PC-9 (cell line): ENCODE data around the gene ATP12A. TPM values are rescaled to one million over a fixed set of nuclear protein-coding genes. Genes with fewer than 3 reads are reported as not detected.

Experiments used
- BruUV-seq: library from RNA; stranded (reverse); fragments of 400-500 nt; replicated peaks from 2 replicates; lab custom pipeline; 2021; lab: Mats Ljungman, UMichigan
- CTCF ChIA-PET: fragments of 300-600 bp; sonication (Branson Sonifier 250); formaldehyde crosslinking; loops from one replicate; lab custom pipeline; 2022; ENCODE audit warnings: antibody characterized with exemption; lab: Charles Lee
- POLR2A ChIA-PET: fragments of 300-600 bp; sonication (Branson Sonifier 250); formaldehyde crosslinking; loops from one replicate; lab custom pipeline; 2022; ENCODE audit warnings: antibody characterized with exemption; ENCODE audit not compliant: unreplicated experiment; lab: Charles Lee
- DNase-seq, 2 experiments: peaks; one replicate each; pipeline versions ENCODE4 v3.0.0 to v3.0.0-alpha.2; 2015 to 2022; ENCODE audit warnings: mixed read lengths in 1 of 2
- H2AFZ ChIP-seq: fragments of 200-600 bp; sonication (generic); 2 replicates; pipeline ENCODE4 v1.8.1; 2017; ENCODE audit warnings: antibody characterized with exemption
- H3F3A ChIP-seq: fragments of 200-600 bp; sonication (generic); 2 replicates; pipeline ENCODE4 v1.8.1; 2017; ENCODE audit warnings: antibody characterized with exemption, mild to moderate bottlenecking, low read depth; ENCODE audit not compliant: insufficient read depth
- H3K27ac ChIP-seq: fragments of 200-600 bp; sonication (generic); 2 replicates; pipeline ENCODE4 v1.6.1; 2016; ENCODE audit warnings: mixed run types
- H3K27me3 ChIP-seq: fragments of 200-600 bp; sonication (generic); 2 replicates; pipeline ENCODE4 v1.6.1; 2016; ENCODE audit warnings: low read depth, mixed run types; ENCODE audit not compliant: insufficient read depth
- H3K36me3 ChIP-seq: fragments of 200-600 bp; sonication (generic); 2 replicates; pipeline ENCODE4 v1.6.1; 2016; ENCODE audit warnings: low read depth, mixed run types
- H3K4me1 ChIP-seq: fragments of 200-600 bp; sonication (generic); replicated peaks from 2 replicates; pipeline ENCODE4 v1.6.1; 2016; ENCODE audit warnings: mixed run types; ENCODE audit not compliant: insufficient read depth
- H3K4me2 ChIP-seq: fragments of 200-600 bp; sonication (generic); 2 replicates; pipeline ENCODE4 v1.6.1; 2017; ENCODE audit warnings: mixed run types
- H3K4me3 ChIP-seq: fragments of 200-600 bp; sonication (generic); 2 replicates; pipeline ENCODE4 v1.6.1; 2016; ENCODE audit warnings: mixed run types
- H3K79me2 ChIP-seq: fragments of 200-600 bp; sonication (generic); 2 replicates; pipeline ENCODE4 v1.6.1; 2017; ENCODE audit warnings: low read depth, mixed run types
- H3K9me2 ChIP-seq: fragments of 200-600 bp; sonication (generic); 2 replicates; pipeline ENCODE4 v1.8.1; 2017; ENCODE audit warnings: mild to moderate bottlenecking; ENCODE audit not compliant: insufficient read depth
- H3K9me3 ChIP-seq: fragments of 200-600 bp; sonication (generic); 2 replicates; pipeline ENCODE4 v1.8.1; 2016; ENCODE audit warnings: low read depth; ENCODE audit not compliant: insufficient read depth
- H4K20me1 ChIP-seq: fragments of 200-600 bp; sonication (generic); 2 replicates; pipeline ENCODE4 v1.8.1; 2017; ENCODE audit not compliant: insufficient read depth
- CTCF ChIP-seq: fragments of 200-600 bp; sonication (generic); conservative IDR thresholded peaks from 2 replicates; pipeline ENCODE4 v1.6.1; 2017; ENCODE audit warnings: mixed run types, antibody characterized with exemption, mild to moderate bottlenecking, moderate library complexity
- EZH2 ChIP-seq: fragments of 200-600 bp; sonication (generic); IDR thresholded peaks from 2 replicates; pipeline ENCODE4 v1.8.0; 2017; ENCODE audit warnings: antibody characterized with exemption, low read depth
- intact Hi-C: fragments of 100-400 bp; cut with micrococcal nuclease; formaldehyde crosslinking; loops from one replicate; pipeline ENCODE4 v1.10.0; 2022; ENCODE audit not compliant: unreplicated experiment
- total RNA-seq: library from RNA; stranded (reverse); gene quantifications from 2 replicates; pipeline ENCODE4 v1.2.3, GENCODE V29; 2021

Gene ATP12A
- total RNA-seq, 1 experiment from 2014 or later, result 0.09 TPM

DNA sequence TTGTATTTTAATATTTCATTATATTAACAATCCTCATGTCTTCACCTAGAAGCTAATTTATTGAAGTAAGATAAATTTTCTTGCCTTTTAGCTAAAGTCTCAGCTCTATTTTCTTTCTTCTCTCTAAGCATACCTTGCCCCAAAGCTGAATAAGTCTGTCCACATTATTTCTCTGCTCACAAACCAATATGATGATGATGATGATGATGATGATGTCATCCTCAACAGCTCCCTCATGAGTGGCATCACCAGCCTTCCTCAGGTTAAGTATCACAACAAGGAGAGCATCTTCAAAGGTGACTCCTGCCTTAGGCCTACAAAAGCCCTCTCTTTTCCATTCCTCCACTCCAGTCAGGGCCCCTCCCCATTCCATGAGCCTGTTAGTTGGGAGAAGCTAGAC is 31.9 kb upstream of the ATP12A start:
- Histone ChIP-seq H4K20me1 (no peaks in the 10 kb centered on the region), H3K27ac (no peak overlapping the region), H3K4me2 (no peak overlapping the region), H3K27me3 (no peaks in the 10 kb centered on the region), H3K9me3 (no peaks in the 10 kb centered on the region), H2AFZ (no peak overlapping the region), H3K9me2 (no peaks in the 10 kb centered on the region; the same call in 1 of the 2 replicates), H3K79me2 (no peaks in the 10 kb centered on the region), H3K4me3 (no peak overlapping the region), H3K36me3 (no peaks in the 10 kb centered on the region), H3K4me1 (peaks cover 29% of the 10 kb centered on the region), H3F3A (no peaks in the 10 kb centered on the region)
- no TSS peak for BruUV-seq
- CTCF ChIA-PET, result no interaction called here
- intact Hi-C loops, result no loop called here
- DNase-seq, result no peak
- POLR2A ChIA-PET, result no interaction called here
- no peak for TF ChIP-seq CTCF
- no peak for TF ChIP-seq EZH2

DNA sequence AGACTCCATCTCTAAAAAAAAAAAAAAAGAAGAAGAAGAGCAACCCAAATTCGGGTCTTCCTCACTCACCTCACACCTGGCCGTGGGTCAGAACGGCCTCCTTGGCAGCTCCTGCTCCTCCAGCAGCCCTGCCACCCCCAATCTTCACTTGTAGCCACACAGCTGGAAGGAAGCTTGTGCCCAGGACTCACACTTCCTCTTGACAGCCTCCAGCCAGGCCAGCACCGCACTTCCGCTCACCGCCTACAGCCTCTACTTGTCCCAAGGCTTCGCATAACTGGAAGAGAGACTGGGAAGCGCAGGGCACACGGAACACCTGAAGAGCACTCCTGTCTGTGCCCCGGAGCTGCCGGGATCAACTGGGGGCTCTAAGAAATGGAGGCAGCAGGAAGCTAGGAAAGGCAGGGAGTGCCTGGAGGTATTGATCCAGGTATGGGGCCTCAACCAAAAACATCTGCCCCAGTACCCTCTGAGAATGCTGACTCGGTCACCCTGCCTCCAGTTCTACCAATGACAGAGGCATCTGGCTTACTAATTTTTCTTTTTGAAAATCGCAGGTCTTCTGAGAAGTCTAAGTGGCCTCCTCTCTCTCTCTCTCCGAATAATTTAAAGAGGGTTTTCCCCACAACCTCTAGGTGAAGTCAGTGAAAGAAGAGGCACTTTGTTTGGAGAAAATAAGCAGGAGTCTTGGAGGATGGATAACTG is 31.1 kb upstream of the ATP12A start:
- Histone ChIP-seq H3K9me2 (no peaks in the 10 kb centered on the region), H4K20me1 (no peaks in the 10 kb centered on the region), H3K4me1 (peaks cover 29% of the 10 kb centered on the region), H3K36me3 (no peaks in the 10 kb centered on the region), H3K9me3 (no peaks in the 10 kb centered on the region), H3K4me2 (no peak overlapping the region), H3K4me3 (no peak overlapping the region), H3K27me3 (no peaks in the 10 kb centered on the region), H3K79me2 (no peaks in the 10 kb centered on the region), H3F3A (no peaks in the 10 kb centered on the region), H2AFZ (no peak overlapping the region), H3K27ac (no peak overlapping the region)
- ChIA-PET POLR2A (no interaction called here), CTCF (no interaction called here)
- no peak for DNase-seq
- TF ChIP-seq EZH2, result no peak
- no peak for TF ChIP-seq CTCF
- BruUV-seq, result no TSS peak
- intact Hi-C loops, result no loop called here

GRCh38 chr13:24649688-24650043 is 30.5 kb upstream of the ATP12A start:
- DNase-seq, result no peak
- no peaks in the 10 kb centered on the region for H3K27me3 ChIP-seq
- H3K79me2 ChIP-seq, result no peaks in the 10 kb centered on the region
- H3F3A ChIP-seq, result no peaks in the 10 kb centered on the region
- intact Hi-C loops, result no loop called here
- peaks cover 29% of the 10 kb centered on the region for H3K4me1 ChIP-seq
- H3K9me3 ChIP-seq, result no peaks in the 10 kb centered on the region
- H3K4me3 ChIP-seq, result no peak overlapping the region
- H3K36me3 ChIP-seq, result no peaks in the 10 kb centered on the region
- POLR2A ChIA-PET, result no interaction called here
- H3K4me2 ChIP-seq, result no peak overlapping the region
- CTCF ChIA-PET, result no interaction called here
- H2AFZ ChIP-seq, result no peak overlapping the region
- TF ChIP-seq EZH2 (no peak), CTCF (no peak)
- no peak overlapping the region for H3K27ac ChIP-seq
- no peaks in the 10 kb centered on the region for H4K20me1 ChIP-seq
- no peaks in the 10 kb centered on the region for H3K9me2 ChIP-seq
- BruUV-seq, result no TSS peak
